GM21526 (cell line): ENCODE measurements around the gene VRK1.

Experiments
- ATAC-seq: cut with Tn5 transposase; IDR thresholded peaks from one replicate; pipeline ENCODE4 v1.9.1; 2021; ENCODE audit warnings: moderate library complexity; ENCODE audit not compliant: unreplicated experiment, low FRiP score

Gene VRK1

DNA sequence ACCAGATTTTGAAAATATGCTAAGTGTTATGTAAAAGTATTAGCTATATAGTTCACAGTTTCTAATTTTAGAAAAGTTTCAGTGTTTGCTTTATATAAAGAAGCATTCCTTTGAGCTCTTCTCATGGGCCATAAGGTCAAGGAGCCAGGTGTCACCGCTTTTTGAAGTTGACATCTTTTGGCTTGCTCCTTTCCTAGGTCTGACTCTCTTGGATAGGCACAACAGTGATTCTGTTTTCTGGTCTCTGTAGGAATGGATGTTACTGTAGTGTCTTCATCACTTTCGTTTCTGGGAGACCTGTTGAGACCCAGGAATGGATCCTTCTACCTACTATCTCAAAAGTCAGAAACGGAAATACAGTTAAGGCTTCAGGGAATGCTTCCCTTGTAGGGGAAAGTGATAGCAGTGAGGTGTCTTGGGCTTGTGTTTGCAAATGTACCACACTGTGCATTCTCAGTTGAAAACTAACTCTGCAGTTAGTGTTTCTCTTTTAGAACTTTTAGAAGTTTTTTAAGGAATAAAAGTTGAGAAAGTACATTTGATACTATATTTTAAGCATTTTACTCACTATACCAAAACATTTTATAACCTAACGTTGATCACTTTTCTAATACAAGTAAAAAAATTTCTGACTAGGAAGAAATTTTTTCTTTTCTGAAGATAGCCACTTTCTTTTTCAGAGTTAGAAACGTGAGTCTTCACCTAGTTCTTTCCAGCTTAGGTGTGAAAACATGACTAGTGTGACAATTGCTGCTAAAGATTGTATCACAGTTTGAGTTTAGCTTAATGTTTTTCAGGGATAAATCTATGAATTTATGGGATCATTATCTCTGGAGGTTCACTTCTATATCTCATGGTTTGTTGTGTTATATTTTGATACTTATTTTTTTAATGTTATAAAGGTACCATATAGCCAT lies 20.8 kb downstream of the VRK1 start:
- ATAC-seq: no peak

DNA sequence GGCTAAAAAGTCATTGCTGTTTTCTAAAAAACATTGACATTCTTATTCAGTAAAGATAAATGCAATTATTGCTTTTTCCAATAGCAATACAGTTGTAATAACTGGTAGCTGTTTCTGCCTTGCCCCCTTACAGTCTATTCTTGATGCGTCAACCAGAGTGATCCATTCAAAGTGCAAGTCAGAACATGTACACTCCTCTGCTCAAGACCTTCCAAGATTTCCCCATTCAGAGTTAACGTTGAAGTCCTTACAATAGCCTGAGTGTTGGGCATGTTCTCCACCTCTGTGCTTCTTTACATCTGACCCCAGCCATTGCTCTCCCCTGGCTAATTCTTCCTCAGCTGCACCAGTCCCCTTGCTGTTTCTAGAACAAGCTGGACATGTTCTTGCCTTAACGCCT lies 24.3 kb downstream of the VRK1 start:
- no peak for ATAC-seq

DNA sequence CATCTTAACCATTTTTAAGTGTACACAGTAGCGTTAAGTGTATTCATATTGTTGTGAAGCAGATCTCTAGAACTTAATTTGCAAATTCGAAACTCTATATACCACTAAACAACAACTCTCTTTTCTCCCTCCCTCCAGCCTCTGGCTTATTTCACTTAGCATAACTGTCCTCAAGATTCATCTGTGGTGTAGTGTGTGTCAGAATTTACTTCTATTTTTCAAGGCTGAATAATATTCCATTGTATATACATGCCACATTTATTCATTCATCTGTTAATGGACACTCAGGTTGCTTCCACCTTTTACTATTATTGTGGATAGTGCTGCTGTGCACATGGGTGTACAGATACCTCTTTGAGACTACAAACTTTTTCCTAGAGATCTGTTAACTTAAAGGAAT lies 26.5 kb downstream of the VRK1 start:
- no peak for ATAC-seq

DNA sequence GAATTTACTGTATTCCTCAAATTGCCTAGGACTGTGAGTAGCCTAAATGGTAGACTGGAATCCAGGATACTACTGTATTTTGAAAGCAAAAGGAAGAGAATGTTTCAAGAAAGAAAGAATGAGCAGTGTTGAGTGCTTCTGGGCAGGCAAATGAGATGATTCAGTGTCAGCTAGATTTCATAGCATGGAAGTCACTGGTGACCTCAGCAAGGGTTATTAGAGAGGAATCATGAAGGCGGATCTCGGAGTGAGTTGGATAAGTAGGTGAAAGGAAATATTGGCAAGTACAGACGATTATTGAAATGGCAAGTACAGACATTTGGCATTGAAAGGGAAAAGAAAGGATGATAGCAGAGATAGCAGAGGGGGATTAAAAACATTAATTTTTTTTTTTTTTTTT lies 27.1 kb downstream of the VRK1 start:
- no peak for ATAC-seq

DNA sequence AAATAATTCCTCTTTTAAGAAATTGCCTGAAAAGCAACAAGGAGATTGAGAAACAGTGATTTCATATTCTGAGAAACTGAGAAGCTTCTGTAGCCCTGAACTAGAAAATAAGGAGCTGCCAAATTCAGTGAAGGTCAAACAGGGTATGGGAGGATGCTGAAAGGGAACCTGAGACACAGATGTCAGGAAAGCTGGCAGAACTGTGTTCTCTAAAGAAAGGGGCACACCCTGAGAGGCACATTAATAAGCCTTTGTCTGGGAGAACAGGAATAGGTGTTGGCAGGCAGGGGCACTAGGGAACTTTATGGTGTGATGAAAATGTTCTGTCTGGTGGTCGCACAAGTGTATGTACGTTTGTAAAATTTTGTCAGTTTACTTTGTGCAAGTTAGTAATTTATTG lies 29.6 kb downstream of the VRK1 start:
- no peak for ATAC-seq

DNA sequence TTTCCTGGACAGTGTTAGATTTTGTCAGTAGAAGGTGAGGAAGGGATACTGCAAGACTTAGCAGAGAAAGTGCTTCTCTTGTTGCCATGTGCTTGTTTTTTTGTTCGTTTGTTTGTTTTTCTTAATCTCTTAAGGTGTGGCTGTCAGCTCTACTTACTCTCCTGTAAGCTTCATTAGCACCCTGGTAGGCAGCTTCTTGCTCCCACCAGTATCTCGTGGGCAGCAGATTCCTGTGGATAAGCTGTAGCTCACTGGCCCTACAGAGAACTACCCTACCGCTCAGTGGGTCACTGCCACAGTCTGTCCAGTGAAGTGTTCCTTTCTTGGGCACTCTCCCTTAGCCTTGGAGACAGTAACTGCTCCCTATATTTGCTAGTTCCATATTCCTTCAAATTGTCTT lies 30.1 kb downstream of the VRK1 start:
- no peak for ATAC-seq

DNA sequence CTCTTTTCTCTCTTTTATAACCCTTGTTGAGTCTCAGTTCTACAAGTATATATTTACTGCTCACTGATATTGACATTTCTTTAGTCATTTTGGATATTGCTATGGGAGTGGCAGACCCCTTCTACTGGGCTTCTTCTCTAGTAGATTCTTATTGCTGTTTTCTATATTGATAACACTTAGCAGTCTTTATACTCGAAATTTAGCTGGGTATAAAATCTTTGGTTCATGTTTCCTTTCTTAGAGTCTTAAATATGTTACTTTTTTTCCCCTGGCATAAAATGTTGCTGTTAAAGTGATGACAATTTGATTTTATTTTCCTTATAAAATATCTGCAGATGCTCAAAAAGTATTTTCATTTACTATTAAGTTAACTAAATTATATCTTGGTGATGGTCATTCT lies 32.6 kb downstream of the VRK1 start:
- no peak for ATAC-seq

DNA sequence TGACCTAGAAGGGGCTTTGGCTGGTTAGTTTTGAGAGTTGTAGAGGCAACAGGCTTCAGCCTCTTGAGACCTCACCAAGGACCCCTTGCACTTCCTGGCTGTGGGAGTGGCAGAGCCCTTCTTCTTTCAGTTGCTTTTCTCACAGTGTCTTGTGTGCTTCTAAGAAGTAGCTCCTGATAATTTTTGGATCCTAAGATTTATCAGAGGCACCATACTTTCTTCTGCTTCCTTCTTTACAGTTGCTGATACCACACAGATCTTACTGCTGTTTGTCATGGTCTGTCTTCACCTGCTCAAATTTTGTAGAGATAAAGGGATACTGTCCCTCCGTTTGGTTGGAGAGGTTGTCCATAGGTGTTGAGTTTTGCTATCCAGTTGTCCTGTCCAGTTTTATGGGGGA lies 33.8 kb downstream of the VRK1 start:
- ATAC-seq: no peak

DNA sequence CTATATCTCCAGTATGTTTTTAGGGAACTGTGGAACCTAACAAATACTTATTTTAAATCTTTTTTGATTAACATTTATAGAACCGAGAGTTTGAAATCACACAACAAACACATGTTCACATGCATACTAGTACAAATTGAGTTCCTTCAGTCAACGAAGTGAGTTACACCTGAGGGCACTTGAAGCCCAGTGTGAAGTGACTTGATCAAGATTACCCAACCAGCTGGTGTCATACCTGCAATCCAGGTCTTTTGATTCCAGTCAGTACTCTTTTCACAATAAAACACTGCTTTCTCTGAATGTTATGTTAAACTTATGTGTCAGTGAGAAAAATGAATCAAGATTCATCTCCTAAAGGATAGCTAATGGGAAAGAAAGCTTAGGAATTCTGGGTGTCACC lies 35.2 kb downstream of the VRK1 start:
- no peak for ATAC-seq

DNA sequence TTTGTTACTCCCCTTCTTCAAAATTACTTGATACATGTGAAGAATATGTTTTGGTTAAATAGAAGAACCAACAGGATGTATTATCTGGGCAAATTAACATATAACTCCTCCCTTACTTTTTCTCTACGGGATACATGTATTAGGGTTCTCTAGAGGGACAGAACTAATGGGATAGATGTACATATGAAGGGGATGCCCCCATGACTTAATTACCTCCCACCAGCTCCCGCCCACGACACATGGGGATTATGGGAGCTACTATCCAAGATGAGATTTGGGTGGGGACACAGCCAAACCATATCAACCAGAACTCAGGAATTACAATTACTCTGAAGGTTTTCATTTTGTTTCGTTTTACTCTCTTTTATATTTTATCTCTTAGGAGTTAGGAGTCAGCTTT lies 41.3 kb downstream of the VRK1 start:
- ATAC-seq: no peak

DNA sequence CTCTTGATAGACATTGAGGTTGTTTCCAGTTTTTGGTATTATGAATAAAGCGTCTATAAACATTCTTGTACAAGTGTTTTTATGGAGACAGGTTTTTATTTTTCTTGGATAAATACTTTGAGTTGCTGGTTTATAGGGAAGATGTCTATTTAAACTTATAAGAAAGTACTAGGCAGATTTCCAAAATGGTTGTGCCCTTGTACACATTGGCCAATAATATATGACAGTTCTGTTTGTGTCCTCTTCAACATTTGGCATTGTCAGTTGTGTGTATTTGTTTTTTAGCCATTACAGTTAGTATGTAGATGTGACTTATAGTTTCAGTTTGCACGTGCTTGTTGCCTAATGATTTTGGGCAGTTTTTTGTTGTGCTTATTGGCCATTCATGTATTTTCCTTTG lies 42.1 kb downstream of the VRK1 start:
- no peak for ATAC-seq

DNA sequence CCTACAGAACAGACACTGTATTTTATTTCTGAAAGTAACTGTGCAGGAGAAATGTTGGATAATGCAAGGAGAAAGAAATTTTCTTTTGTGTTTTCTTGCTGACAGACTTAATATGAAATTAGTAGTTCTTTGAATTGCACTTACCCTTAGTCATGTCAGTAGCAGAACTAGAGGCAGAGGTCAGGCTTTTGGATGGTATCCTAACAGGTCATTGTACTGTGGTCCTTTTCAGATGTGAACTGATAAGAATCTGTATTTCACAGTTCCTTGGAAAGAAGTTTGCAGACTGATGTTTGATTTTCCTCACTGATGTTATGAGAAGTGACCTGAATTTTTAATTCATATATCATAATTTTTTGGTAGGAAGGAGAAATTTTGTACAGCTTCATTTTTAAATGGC lies 46.0 kb downstream of the VRK1 start:
- no peak for ATAC-seq

DNA sequence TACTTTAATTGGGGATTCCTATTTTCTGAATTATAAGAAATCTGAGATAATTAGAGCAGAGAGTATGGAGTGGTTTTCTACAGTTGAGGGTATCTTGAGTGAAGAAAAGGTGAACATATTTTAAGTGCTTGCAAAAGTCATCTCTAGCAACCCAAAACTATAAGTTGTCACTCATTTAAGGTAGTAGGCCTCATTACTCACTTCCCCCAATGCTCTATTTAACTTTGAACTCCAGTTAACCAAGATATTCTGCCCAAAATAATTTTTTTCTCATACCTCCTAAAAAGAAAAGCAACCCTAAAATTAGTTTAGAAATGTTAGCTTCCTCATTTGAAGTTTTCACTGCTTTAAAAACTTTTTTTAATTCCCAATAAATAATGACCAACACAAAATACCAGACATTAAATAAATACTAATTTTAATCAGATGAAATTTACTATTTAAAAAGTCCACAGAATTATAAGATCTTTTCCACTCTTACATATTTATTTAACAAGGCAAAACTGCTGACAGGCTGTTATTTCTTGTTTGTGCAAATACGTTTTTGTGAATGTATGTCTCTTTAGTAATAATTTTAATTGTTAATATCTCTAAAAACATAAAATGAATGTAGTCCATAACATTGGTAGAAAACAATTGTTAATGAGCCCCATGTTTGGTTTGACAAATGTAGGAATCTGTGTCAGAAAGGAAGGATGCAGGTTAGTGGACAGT lies 47.8 kb downstream of the VRK1 start:
- no peak for ATAC-seq

DNA sequence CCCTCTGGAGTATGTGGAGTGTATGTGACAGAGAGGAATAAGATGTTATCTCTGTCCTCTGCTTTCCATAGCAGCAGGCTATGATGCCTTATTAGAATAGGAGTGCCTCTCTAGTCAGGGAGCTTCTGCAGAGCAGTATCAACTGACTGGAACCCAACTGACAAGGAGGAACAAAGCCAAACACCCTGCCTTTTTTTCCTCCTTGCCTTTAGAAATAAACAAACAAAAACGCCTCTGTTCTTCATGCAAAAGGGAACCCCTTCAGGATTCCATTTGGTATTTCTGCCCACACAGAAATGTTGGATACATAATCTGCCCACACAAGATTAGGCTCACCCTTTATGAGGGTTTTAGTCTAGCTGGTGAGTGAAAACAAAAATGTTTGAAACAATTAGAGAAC lies 50.3 kb downstream of the VRK1 start:
- ATAC-seq: no peak

DNA sequence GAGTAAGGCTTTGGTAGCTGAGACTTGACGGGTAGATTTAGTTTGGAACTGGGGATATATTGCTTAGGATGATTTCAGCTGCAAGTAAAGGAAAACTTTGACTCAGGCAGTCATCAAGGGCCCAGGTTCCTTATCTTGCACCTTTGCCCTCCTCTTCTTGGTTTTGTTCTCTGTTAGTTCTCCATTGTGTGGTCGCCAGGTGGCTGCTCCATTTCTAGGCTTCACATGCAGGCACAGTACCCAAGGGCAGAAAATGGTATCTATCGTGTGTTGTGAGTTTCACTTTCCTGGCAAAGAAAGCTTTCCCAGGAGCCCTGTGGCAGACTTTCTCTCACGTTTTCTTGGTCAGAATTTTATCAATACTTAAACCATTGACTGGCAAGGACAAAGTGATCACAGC lies 50.8 kb downstream of the VRK1 start:
- no peak for ATAC-seq

DNA sequence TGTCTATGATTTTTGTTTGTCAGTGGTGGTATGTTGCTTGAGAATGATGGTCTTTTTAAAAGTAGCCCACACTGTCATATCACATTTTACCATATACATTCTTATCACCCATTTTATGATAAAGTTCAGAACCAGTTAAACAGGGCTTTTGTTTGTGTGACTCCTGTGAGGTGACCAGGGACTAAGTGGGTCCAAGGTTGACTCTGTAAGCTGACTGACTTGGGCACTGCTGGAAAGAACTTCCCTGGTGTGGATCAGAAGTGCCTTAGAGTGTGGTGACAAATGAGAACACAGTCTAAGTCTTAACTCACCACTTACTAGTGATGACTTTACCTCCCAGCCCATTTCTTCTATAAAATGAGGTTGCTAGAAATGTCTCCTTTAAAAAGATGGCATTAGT lies 52.6 kb downstream of the VRK1 start:
- ATAC-seq: no peak

DNA sequence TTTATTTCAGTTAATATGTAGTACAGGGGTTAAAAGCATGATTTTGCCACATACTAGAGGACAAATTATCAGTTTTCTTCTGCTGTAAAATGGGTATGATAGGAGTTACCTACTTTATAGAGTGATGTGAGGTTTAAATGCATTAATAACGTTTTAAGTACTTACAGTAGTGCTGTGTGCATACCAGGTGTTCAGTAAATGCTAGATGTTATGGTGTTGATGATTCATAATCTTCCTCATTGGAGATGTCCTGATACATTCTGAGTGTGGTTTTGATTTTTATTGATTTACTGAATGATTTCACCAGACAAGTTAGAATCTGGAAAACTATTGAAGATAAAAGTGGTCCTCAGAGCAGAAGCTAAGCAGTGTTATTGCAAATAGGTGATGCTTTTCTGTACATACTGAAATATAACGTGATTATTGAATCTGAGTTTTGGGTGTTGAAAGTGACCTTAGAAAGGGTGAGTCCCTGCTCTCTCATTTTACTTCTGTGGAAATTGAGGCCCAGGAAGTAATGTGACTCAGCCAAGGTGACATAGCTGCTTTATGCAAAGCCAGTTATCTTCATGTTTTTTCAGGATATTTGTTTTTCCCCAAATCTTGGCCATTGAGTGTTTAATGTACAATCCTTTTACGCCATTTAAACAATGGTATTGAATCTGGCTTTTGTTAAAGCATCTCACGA lies 54.7 kb downstream of the VRK1 start:
- no peak for ATAC-seq

DNA sequence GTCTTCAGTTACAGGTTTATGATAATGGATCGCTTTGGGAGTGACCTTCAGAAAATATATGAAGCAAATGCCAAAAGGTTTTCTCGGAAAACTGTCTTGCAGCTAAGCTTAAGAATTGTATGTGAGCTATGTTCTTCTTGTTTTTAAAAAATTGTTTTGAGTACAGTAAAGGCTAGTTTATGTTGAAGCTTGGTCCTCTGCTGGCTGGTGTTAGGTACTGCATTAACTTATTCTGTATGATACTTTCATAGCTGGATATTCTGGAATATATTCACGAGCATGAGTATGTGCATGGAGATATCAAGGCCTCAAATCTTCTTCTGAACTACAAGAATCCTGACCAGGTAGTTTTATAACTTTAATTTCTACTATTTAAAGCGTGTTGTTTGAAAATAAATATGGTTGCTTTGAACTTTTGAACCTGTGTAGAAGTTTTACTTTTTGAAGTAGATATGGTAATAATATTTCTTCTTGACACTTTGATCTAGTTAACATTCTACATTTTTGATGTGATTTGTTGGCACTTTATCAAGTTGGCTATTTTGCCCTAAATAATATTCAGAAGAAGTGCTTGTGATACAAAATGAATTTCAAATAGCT lies 55.7 kb downstream of the VRK1 start:
- ATAC-seq: peak; percentile 71

DNA sequence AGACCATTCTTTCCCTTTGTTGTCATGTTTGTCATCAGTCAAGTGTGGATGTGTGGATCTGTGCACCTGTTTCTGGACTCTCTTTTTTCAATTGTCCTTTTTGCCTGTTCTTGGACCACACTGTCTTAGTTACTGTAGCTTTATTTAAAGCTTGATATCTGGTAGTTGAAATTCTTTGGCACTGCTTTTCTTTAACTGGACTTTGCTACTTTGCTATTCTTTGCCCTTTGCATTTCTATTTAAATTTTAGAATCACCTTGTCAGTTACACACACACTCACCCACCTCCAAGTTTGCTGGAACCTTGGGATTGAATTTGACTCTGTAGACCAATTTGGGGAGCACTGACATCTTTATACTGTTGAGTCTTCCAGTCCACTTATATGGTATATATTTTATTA lies 61.5 kb downstream of the VRK1 start:
- ATAC-seq: no peak

DNA sequence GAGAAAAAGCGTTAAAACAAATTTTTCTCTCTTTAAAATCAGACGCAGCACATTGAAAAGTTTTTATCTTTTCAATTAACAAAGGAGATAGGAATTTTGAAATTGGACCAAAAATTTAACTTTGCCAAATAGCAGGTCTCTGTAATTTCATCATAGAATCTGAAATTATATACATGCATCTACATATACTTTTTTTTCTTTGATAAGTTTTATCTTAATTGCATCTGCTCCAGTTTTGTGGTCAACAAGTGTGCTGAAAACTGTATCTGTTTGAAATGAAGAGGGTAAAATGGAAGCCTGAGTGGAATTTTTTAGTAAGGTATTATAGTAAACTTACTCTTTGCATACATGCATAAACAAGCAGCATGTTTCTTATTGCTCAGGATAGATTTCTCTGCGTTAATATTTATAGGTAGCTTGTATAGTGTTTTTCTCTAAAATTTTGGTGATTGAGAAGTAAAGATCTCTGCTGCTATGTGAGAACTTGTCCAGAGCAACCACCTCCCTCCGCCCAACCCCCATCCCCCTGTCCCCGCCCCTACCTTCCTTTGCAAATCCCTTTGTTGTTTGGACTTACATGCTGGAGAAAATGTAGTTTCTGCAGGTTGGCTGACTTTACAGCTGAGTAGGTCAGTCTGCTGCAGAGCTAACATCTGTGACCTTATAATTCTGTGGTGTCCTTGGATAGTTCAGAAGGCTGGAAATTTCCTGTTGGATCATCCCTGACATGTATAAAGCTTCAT lies 64.6 kb downstream of the VRK1 start:
- ATAC-seq: no peak
